Activated T-helper 9 cell treated with anti-CD3 and anti-CD28 coated beads, Interleukin-2, amount 50 U/mL, for 16 hours (primary cell): Measurements from ENCODE around the gene LGALS7.
"Not testable (repeated sequence)": the region's sequence is repeated elsewhere in the genome, so short reads cannot be mapped to it uniquely, and the experiment has no call there.

ENCODE experiments used
- DNase-seq: peaks from one replicate; pipeline ENCODE4 v3.0.0-alpha.2; 2020; ENCODE audit warnings: low read depth

LGALS7 gene

GRCh38 chr19:38799104-38799503 is 25.8 kb upstream of the LGALS7 start:
- no peak for DNase-seq

GRCh38 chr19:38797781-38798180 is 24.5 kb upstream of the LGALS7 start:
- DNase-seq: not testable (repeated sequence)

- no peak for DNase-seq
These were observed 22.8 kb upstream of the LGALS7 start for GRCh38 chr19:38796154-38796553.

DNA sequence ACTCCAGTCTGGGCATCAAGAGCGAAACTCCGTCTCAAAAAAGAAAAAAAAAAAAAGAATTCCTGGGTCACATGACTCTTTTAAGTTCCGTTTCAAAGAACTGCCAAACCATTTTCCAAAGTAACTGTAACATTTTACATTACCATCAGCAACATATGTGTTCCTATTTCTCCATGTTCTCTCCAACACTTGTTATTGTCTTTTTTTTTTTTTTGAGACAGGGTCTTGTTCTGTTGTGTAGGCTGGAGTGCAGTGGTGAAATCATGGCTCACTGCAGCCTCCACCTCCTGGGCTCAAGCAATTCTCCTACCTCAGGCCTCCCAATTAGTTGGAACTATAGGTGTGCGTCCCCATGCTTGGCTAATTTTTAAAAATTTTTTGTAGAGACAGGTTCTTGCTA is 22.2 kb upstream of the LGALS7 start:
- DNase-seq: no peak

DNA sequence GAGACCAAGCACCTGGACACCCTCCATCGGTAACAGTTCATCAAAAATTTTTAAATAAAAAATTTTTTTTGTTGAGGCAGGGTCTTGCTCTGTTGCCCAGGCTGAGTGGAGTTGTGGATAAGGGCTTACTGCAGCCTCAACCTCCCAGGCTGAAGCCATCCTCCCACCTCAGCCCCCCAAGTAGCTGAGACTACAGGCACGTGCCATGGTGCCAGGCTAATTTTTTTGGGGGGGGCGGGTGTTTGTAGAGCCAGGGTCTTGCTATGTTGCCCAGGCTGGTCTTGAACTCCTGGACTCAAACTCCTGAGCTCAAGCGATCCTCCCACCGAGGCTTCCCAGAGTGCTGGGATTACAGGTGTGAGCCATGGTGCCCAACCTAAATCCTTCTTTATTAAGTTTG is 20.4 kb upstream of the LGALS7 start:
- no peak for DNase-seq

DNA sequence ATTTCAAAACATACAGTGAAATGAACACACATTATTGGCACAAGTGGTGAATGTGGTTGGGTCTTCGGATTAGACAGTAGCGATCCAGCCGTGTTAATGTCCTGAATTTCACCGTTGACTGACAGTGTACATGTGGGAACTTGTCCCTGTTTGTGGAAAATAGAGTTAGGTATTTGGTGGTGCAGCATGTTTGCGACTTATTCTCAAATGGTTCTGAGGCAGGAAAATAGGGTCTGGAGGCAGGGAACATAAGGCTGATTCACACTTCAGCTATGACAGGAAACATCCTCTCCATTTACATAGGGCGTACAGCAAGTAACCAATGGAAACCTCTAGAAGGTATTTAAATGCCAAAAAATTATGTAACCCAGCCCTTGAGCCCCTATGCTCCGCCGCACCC is 19.9 kb upstream of the LGALS7 start:
- DNase-seq: no peak

DNA sequence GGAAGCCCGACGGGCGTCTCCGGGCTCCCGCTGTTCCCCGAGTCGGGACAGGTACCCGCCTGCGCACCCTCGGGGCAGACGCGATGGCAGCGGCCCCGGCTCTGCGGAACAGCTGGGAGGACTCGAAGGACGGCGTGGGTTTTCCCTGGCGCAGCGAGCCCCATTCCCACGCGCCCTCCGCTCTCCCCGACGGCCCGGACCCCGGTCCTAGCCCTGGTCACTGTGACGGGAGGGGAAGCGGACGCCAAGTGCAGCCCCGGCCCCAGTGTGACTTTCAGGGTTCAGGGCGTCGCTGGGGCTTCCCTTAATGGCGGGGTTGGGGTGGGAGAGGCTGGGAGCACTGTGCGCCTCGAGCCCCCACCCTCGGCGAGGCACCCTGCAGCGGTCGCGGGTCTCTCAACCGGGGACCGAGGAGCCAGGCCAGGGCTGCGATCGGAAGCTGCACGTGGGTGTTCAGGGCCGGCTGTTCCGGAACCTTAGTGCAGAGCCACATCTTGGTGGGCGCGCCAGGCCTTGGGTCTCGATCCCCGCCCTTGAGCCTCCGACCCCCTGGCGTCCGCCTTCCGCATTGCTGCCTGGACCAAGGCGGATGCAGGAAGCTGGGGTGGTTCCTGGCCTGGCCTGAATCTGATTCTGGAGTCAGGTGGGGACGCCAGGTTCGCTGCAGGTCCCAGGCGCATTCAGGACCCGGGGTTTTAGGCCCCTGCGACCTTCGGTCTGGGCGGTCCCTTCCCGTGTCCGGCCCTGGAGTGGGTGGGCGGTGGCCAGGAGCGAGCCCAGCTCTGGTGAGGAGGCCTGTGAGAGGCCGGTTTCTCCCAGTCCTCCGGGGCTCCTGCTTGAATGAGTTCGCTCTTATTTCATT is 19.2 kb upstream of the LGALS7 start:
- peak; percentile 19 for DNase-seq

DNA sequence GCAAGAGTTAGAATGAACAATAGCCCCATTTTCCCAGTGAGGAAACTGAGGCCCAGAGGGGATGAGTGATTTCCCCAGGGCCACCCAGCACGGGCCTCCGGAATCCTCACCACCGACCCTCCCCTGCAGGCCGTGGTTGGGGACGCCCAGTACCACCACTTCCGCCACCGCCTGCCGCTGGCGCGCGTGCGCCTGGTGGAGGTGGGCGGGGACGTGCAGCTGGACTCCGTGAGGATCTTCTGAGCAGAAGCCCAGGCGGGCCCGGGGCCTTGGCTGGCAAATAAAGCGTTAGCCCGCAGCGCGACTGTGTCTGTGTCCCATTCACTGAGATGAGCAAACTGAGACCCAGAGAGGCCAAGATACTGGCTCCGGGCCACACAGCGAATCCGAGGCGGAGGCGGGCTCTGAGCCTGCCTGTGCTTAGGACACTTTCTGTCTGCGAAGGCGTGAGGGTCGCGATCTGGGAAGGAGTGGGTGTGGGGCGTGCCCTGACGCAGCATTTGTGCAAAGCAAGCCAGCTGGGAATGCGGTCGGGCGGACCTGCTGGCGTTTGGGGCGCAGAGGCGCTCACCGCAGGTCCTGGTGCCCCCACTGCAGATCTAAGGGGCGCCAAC is 18.2 kb upstream of the LGALS7 start:
- not testable (repeated sequence) for DNase-seq

DNA sequence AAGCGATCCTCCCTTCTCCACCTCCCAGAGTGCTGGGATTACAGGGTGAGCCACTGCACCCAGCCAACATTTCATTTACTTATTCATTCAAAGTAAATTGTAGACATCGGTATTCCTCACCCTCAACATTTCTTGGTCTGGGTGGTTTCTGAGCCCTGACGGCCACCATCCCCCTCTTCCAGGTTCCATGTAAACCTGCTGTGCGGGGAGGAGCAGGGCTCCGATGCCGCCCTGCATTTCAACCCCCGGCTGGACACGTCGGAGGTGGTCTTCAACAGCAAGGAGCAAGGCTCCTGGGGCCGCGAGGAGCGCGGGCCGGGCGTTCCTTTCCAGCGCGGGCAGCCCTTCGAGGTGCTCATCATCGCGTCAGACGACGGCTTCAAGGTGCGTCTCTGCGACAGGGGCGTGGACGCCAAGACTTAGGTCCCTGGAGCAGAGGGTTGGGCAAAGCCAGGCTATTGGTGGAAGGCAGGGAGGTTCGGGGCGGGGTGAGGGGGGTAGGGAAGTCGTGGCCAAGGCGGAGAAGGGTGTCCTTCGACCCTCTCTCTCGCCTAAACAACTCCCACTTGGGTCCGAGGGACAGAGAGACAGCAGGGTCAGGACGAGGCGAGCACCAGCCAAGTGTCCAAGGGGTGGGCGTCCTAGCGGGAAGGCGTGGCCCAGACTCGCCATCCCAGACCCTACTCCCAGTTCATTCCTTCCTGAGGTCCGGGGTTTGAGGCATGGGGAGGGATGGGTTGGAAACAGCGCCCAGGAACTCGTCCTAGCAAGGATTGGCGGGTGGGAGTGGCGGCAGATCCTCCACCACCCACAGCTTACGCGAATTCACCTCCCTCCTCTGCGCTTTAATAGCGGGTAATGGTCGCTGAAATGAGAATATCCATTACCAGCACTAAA is 17.4 kb upstream of the LGALS7 start:
- not testable (repeated sequence) for DNase-seq

GRCh38 chr19:38788478-38789243 is 15.3 kb upstream of the LGALS7 start, which contains the start of gene LGALS7B:
Gene LGALS7B (plus strand): TSS chr19:38789200. CDS start chr19:38789227, 27 bp downstream.
- DNase-seq: no peak

DNA sequence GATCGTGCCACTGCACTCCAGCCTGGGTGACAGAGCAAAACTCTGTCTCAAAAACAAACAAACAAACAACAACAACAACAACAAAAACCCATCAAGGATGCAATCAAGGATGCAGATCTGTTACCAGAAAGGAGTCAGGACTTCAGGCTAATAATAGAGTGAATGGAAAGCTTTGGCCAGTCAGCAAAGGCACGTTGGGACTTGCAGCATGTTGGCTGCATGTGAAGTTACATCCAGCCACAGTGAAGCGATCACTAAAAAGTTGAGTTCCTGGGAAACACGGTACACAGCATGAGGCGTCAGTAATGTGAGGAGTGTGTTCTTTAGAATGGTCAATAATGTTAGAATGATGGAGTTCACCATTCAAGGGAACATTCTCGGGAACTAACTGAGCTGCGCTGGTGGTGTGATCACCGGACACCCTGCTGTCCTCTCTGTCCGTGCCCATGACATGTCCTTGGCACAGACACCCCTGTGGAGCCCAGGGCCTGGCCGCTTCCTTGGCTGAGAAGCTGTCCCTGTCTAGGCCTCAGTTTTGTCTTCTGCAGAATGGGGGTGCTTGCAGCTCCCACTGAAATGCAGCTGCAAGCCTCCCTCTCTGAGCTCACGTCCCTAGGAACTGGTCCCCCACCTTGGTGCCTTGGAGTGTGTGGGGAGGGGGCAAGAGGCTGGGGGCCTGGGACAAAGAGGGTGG is 13.4 kb upstream of the LGALS7 start:
- no peak for DNase-seq

DNA sequence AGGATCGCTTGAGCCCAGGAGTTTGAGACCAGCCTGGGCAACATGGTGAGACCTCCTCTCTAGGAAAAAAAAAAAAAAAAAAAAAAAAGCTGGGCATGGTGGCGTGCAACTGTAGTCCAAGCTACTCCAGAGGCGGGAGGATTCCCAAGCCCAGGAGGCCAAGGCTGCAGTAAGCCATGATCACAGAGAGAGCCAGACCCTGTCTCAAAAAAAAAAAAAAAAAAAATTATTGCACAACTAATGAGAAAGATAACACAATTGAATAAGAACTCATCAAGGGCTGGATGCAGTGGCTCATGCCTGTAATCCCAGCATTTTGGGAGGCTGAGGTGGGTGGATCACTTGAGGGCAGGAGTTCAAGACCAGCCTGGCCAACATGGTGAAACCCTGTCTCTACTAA is 12.7 kb upstream of the LGALS7 start:
- not testable (repeated sequence) for DNase-seq

- DNase-seq: no peak
These were observed 11.9 kb upstream of the LGALS7 start for GRCh38 chr19:38785187-38785699.

GRCh38 chr19:38784224-38784623 is 10.9 kb upstream of the LGALS7 start:
- DNase-seq: no peak

DNA sequence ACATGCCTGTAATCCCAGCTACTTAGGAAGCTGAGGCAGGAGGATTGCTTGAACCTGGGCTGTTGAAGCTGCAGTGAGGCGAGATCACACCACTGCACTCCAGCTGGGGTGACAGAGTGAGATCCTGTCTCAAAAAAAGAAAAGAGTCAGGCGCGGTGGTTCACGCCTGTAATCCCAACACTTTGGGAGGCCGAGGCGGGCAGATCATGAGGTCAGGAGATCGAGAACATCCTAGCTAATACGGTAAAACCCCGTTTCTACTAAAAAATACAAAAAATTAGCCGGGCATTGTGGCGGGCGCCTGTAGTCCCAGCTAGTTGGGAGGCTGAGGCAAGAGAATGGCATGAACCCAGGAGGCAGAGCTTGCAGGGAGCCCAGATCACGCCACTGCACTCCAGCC is 8.9 kb upstream of the LGALS7 start:
- not testable (repeated sequence) for DNase-seq

GRCh38 chr19:38781058-38781457 is 7.7 kb upstream of the LGALS7 start:
- no peak for DNase-seq

DNA sequence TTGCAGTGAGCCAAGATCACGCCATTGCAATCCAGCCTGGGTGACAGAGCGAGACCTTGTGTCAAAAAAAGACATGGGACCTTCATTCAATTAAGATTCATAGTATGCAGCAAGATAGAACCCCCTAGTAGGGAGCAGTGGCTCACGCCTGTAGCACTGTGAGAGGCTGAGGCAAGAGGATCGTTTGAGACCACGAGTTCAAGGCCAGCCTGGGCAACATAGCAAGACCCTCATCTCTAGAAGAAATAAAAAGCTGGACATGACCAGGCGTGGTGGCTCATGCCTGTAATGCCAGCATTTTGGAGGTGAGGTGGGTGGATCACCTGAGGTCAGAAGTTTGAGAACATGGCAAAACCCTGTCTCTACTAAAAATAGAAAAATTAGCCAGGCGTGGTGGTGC is 7.1 kb upstream of the LGALS7 start:
- no peak for DNase-seq

- no peak for DNase-seq
These were observed 5.4 kb upstream of the LGALS7 start for GRCh38 chr19:38778733-38779132.

DNA sequence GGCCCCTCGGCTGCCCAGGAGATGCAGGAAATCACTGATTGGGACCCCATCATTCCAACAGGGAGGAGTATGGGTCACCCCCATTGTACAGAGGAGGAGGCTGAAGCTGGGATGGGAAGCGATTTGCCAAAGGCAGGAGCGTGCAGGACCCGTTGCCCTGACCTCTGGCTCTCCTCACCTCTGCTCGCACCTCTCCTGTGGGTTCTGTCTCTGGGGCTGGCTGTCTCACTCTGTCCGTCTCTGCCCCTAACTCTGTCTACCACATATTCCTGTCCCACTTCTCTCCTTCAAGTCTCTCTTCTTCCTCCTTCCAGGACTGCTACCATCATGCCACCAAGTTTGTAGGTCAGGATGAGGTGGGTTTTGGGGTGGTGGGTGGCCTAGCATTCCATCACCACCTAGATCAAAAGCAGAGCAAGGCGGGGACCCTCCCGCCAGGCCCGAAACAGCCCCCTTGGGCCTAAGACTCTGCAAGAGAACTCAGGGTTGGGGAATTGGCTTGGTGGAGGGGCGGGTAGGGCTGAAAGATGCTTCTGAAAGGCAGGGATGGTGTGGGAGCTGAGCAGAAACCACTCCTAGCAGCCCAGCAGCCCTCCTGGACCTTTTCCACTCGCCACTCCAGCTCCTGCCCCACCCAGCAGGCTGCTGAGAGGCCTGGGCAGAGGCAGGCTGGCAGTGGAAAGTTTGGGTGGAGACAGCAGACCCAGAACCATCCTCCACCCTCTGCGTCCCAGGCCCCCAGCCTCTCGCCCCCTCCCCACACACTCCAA is 1.0 kb upstream of the LGALS7 start:
- DNase-seq: no peak

DNA sequence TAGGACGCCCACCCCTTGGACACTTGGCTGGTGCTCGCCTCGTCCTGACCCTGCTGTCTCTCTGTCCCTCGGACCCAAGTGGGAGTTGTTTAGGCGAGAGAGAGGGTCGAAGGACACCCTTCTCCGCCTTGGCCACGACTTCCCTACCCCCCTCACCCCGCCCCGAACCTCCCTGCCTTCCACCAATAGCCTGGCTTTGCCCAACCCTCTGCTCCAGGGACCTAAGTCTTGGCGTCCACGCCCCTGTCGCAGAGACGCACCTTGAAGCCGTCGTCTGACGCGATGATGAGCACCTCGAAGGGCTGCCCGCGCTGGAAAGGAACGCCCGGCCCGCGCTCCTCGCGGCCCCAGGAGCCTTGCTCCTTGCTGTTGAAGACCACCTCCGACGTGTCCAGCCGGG is 1.7 kb downstream of the LGALS7 start:
- not testable (repeated sequence) for DNase-seq
